Tibial artery (tissue), 4 donors: Measurements from ENCODE around the gene PLEKHG2.

Source experiments
- DNase-seq, 2 donors: peaks; one replicate each; pipeline ENCODE4 v3.0.0-alpha.2; 2019
- H3K27ac ChIP-seq, 2 donors: fragments of 200-600 bp; sonication (generic) in 1 of 2; 1 replicate in 1 of 2; 2 replicates in 1 of 2; pipeline ENCODE4 v1.5.1; 2018 to 2019; ENCODE audit warnings: mild to moderate bottlenecking in 1 of 2
- H3K27me3 ChIP-seq, 2 donors: fragments of 200-600 bp; sonication (generic) in 1 of 2; one replicate each; pipeline versions ENCODE4 v1.5.1 to v1.6.0; 2016 to 2019
- H3K36me3 ChIP-seq, 3 donors: fragments of 200-600 bp; sonication (generic) in 2 of 3; one replicate each; pipeline ENCODE4 v1.5.1; 2016 to 2019; ENCODE audit warnings: mild to moderate bottlenecking in 2 of 3
- H3K4me1 ChIP-seq, 4 donors: fragments of 200-600 bp; sonication (generic) in 2 of 4; 1 replicate in 3 of 4; 2 replicates in 1 of 4; pipeline ENCODE4 v1.5.1; 2016 to 2019
- H3K4me3 ChIP-seq, 2 donors: fragments of 200-600 bp; sonication (generic) in 1 of 2; 1 replicate in 1 of 2; 2 replicates in 1 of 2; pipeline ENCODE4 v1.5.1; 2018 to 2019; ENCODE audit warnings: mild to moderate bottlenecking in 2 of 2
- H3K9me3 ChIP-seq, 3 donors: fragments of 200-600 bp; sonication (generic) in 1 of 3; one replicate each; pipeline ENCODE4 v1.5.1; 2016 to 2019
- CTCF ChIP-seq, 2 experiments: fragments of 200-600 bp in 1 of 2; fragments of 450-650 bp in 1 of 2; IDR thresholded peaks; one replicate each; pipeline ENCODE4 v1.5.1; 2017 to 2019; ENCODE audit warnings: antibody characterized with exemption in 2 of 2, mild to moderate bottlenecking in 1 of 2, moderate library complexity in 1 of 2
- intact Hi-C: fragments of 100-400 bp; cut with DNase I; formaldehyde crosslinking; loops from one replicate; pipeline ENCODE4 v1.15.0; 2023; ENCODE audit warnings: low total_unique reads

The PLEKHG2 gene

GRCh38 chr19:39384839-39385568, 27.5 kb upstream of the PLEKHG2 start:
- Histone ChIP-seq H3K36me3 (peaks cover 56 to 98% (median 84%) of the 10 kb centered on the region in 3 donors), H3K9me3 (no peaks in the 10 kb centered on the region), H3K27ac (no peak overlapping the region), H3K4me1 (peaks cover 0 to 14% (median 7%) of the 10 kb centered on the region in 4 donors), H3K27me3 (no peaks in the 10 kb centered on the region), H3K4me3 (no peak overlapping the region)
- TF ChIP-seq CTCF (IDR thresholded peaks at IDR 0.05), result no peak
- intact Hi-C loops, result no loop called here
- no peak for DNase-seq

GRCh38 chr19:39385629-39386411, 26.6 kb upstream of the PLEKHG2 start:
- H3K9me3 ChIP-seq, result no peaks in the 10 kb centered on the region
- no peak overlapping the region for H3K4me3 ChIP-seq
- no peak for TF ChIP-seq CTCF (IDR thresholded peaks at IDR 0.05)
- H3K27ac ChIP-seq, result no peak overlapping the region
- H3K27me3 ChIP-seq, result no peaks in the 10 kb centered on the region
- DNase-seq, result no peak
- peaks cover 48 to 90% (median 76%) of the 10 kb centered on the region in 3 donors for H3K36me3 ChIP-seq
- intact Hi-C loops, result no loop called here
- peaks cover 0 to 19% (median 11%) of the 10 kb centered on the region in 4 donors for H3K4me1 ChIP-seq

DNA sequence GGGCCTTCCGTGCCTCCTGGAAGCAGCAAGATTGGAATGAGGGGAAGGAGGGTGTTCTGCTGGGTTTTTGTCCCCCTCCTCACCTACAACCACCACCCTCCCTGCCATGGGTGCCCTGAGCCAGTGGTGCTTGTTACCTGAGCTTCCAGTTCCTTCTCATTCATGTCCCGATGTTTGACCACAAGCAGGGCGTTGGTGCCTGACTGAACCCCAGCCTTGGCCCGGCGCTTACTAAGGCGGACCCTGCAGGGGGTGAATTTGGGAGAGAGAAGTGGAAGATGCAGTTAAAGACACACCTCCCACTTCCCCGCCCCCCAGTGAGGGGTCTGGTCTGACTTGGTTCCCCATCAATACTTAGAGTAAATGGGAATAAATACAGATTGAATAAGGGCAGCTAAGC, 25.9 kb upstream of the PLEKHG2 start:
- peaks cover 41 to 83% (median 69%) of the 10 kb centered on the region in 3 donors for H3K36me3 ChIP-seq
- intact Hi-C loops, result no loop called here
- H3K9me3 ChIP-seq, result no peaks in the 10 kb centered on the region
- H3K4me1 ChIP-seq, result peaks cover 0 to 19% (median 11%) of the 10 kb centered on the region in 4 donors
- H3K4me3 ChIP-seq, result no peak overlapping the region
- no peaks in the 10 kb centered on the region for H3K27me3 ChIP-seq
- DNase-seq, result no peak
- H3K27ac ChIP-seq, result no peak overlapping the region
- TF ChIP-seq CTCF (IDR thresholded peaks at IDR 0.05), result no peak

- Histone ChIP-seq H3K4me1 (peaks cover 0 to 33% (median 21%) of the 10 kb centered on the region in 4 donors), H3K9me3 (no peaks in the 10 kb centered on the region), H3K36me3 (peaks cover 22 to 66% (median 54%) of the 10 kb centered on the region in 3 donors), H3K27me3 (no peaks in the 10 kb centered on the region), H3K27ac (peak overlapping the region in 1 of 2 donors; percentile 98), H3K4me3 (no peak overlapping the region)
- intact Hi-C loops, result no loop called here
- DNase-seq, result no peak
- TF ChIP-seq CTCF (IDR thresholded peaks at IDR 0.05), result no peak
These were observed 23.8 kb upstream of the PLEKHG2 start for GRCh38 chr19:39388657-39389056.

DNA sequence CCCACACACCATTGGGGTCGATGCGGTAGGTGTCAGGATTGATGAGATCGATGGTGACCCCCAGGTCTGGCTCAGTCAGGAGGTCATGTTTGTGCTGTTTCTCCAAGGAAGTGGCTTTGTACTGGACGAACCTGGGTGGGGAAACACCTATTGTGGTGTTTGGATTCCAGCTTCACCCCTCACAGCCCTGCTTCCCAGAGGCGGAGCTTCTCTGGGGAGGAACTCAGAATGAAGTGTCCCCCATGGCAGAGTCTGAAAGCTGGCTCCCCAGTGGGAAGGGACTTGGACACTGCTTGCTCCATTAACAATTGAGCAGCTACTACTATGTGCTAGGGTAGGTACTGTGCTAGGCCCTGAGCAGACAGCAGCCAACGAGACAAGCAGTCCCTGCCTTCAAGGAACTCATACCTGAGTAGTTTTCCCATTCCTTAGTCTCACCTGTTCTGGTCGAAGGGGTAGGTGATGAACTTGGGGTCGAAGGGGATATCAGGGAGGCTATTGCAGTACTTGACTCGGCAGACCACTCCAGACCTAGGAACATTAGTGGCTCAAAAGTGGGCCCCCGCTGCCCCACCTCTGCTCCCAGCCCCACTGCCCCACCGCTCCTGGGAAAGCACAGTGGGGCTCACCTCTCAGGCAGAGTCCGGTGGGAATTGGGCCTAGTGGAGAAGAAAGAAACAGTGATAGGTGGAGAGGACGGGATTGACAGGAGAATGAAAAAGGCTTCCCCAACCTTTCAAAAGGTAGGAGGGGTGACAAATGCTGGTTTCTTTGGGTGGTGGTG, 22.6 kb upstream of the PLEKHG2 start:
- Histone ChIP-seq H3K4me3 (peak overlapping the region; percentile 72 to 85), H3K4me1 (peaks cover 0 to 33% (median 23%) of the 10 kb centered on the region in 4 donors), H3K27ac (peak overlapping the region; percentile 96 to 98), H3K27me3 (no peaks in the 10 kb centered on the region), H3K9me3 (no peaks in the 10 kb centered on the region), H3K36me3 (peaks cover 21 to 64% (median 60%) of the 10 kb centered on the region in 3 donors)
- intact Hi-C loops, result no loop called here
- no peak for DNase-seq
- TF ChIP-seq CTCF (IDR thresholded peaks at IDR 0.05), result no peak
